Effector CD4-positive, alpha-beta T cell (primary cell): ENCODE measurements around the gene SEMA5A.

ENCODE experiments used
- DNase-seq: peaks from one replicate; pipeline ENCODE4 v3.0.0-alpha.2; 2020

Gene SEMA5A

DNA sequence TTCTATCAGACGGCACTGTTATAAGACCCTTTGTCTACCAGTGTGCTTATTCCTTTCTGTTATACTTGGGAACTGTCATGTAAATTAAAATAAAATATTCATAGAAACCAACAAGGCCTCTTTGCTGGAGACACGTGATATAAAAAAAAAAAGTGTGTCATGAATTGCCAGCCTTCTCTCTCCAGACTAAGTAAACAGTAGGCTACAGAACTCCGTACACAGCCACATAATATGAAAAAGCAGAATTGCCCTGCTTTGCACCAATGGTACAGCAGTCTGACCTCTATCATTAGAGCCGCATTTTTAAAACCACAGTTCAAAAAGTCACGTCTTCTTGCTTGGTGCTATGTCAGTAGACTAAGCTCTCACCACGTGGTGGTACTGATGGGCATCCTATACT lies 231.3 kb downstream of the SEMA5A start:
- no peak for DNase-seq

DNA sequence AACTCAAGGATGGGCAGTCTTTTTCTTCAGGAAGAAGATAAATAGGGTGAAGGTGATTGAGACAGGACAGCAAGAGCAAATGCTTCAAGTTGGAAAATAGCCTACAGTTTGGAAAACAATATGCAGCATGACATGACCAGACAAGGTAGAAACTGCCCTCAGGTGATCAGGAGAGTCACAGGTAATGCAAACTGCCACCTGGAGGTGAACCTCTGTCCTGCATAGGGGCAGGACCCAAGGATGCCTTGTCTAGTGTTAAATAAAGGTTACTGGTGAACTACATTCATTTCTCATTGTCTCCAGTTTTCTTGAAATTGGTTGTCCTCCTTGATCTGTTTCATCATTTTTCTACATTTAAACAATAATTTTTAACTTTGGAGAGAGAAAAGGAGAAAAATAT lies 232.1 kb downstream of the SEMA5A start:
- no peak for DNase-seq

DNA sequence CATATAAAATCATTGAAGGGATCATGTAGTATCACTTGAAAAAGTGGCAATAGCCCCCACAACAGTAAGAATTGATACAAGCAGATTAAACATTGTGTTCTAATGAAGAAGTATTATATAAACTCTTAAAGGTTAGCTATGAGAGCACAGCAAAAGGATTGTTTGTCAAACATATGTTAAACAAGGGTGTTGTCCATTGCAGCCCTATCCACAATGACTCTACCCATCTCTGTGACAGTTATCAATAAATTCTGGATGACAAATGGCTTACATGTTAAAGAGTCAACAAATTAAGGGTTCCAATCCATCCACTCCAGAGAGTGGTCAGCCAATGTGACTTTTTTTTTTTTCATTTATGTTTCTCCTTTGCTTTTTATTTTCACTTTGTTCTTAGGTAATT lies 238.7 kb downstream of the SEMA5A start:
- no peak for DNase-seq

DNA sequence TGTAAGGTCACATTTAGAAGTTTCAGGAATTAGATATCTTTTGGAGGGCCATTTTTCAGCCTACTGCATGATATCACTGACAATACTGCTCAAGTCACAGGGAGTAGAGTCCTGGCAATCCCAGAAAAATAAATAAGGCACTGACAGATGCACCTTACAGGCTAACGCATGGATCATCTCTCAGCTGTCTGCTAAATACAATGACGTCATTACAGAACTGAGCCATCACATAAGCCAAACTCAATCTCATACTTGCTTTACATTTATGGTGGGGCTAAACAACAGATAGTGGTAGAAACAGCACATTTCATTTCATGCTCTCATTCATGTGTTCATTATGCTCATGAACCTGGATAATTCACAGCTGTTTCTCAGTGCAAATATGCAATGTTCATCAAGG lies 243.7 kb downstream of the SEMA5A start:
- DNase-seq = no peak

DNA sequence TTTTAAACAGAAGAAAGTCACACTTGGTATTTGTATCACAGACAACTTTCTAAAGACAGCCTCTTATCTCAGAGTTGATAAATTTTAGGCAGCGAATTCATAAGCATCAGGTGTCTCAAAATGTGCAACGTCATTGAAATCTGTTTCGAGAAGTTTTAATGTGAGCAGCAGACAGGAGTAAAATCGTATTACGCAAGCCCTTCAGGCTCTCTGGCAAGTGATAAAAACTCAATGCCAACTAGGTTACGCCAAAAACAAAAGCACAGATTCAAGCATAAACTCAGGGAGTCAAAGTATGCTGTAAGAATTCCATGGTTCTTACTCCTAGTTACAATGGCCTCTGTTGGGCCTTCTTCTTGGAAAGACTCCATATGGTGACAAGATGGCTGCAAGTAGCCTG lies 244.7 kb downstream of the SEMA5A start:
- no peak for DNase-seq

DNA sequence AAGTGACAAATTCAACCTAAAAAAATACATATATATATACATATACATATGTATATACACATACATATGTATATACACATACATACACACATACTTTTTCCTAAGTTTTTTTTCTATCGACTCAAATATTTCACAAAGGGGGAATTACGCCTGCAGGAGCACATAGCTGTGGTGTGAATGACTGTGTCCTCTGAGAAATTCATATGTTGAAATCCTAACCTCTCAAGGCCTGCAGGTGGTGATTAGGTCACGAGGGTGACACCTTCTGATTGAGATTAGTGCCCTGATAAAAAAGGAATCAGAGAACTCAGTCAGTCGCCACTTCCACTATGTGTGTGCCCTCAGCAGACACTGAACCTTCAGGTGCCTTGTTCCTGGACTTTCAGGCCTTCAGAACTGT lies 248.7 kb downstream of the SEMA5A start:
- no peak for DNase-seq

DNA sequence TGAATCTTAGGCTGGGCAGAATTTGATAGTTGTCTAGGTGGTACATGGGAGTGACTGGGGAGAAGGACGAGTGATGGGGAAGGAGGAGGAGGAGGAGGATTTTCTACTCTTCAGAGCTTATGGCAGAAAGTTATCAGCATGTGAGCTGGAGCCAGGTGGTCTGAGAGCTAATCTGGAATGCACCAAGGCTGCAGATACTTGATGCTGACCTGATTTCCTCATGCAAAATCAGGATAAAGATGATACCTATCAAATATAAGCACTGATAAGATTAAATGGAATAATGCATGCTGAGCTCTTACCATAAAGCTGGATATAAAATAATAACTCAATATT lies 250.4 kb downstream of the SEMA5A start:
- no peak for DNase-seq

DNA sequence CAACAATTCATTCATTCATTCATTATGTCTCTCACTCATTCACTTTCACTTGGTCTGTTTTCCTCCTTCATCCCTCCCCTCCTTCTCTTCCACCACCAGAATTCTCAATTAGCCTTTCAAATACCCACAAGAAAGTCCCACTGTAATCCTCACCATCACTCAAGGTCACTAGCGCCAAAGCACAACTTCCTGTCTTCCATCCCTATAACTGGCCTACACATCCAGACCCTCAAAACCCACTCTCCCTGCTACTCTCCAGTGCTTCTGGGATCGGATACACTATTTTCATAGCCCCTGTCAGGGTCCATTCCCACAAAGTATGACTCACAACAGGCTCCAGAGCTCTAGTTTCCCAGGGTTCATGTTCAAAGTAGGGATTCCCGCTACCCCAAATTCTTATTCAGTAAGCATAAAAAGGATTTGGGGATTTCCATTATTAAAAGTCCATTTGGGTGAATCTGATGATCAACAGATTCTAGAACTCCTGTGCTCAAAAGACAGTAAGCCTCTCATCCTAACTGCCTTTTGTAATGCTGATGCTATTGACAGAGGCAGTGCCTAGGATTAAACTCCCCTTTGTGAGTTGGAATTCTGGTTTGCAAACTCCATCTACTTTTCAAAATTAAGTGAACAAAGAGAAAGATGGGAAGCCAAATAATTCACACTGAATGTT lies 250.9 kb downstream of the SEMA5A start:
- no peak for DNase-seq

DNA sequence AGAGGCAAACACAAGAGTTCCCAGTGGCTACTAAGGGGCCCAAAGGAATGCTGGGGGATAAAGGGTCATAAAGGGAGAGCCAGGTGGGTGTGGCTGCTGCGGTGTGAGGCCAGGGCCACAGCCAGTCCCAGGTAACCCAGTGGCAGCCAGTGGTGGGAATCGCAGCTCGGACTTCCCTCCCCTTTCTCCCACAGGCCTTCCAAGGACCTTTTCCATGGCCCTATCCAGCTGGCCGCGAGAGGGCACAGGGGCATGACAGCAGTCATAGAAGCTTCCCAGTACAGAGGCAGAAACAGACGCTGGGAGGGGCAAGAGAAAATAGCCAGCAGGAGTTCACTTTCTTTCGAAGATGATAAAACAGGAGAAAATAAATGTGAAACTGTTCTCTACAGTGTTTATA lies 257.6 kb downstream of the SEMA5A start:
- no peak for DNase-seq

DNA sequence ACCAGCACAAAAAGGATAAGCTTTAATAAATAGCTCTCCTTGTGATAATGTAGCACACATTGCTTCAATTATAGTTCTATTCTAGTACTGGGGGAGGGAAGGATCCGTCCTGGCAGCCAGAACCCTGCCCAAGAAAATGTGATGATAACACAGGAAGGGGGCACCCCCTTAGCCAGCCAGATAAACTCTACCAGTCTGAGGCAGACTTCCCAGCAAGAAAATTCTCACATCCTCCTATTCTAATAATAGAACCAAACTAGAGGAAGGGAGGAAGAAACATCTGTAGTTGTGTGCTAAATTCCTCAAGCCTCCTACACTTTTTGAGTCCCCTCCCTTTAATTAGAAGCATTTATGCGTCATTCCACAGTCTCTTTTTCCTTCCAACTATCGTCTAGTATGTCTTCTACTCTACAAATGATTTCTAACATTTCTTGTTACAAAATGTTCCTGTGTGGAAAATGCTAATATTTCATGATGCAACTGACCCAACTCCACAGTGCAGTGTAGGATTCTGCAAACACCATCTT lies 261.0 kb downstream of the SEMA5A start:
- no peak for DNase-seq

DNA sequence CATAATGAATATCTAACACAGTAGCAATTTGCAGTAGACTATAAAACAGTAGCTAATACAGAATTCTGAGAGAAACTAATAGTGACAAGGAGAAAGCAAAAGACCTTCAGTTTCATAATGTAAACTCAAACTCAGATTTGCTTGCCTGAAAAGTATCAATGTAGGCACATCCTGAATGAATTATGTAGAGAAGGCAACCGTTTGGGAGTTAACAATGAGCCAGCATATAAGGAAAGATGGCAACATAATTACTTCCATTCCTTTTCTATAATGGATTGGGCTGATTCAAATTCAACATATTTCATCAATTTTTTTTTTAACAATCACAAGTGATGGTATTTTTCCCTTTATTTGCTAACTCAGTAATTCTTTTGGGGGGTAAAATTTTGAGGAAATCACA lies 261.6 kb downstream of the SEMA5A start:
- DNase-seq = no peak

DNA sequence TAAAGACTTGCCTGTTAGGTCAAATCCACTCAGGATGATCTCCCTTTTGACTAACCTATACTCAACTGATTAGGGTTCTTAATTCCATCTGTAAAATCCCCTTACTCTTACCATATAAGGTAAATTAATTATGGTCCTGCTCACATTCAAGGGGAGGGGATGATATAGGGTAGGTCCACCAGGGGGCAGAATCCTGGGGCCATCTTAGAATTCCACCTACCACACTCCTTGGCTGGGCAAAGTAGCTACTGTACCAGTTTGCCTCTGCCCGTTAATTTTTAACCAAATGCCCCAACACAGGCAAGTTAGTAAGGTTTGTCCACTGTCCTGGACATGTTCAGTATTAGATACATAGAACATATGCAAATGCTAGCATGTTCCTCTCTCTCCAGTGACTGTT lies 262.4 kb downstream of the SEMA5A start:
- DNase-seq = no peak

DNA sequence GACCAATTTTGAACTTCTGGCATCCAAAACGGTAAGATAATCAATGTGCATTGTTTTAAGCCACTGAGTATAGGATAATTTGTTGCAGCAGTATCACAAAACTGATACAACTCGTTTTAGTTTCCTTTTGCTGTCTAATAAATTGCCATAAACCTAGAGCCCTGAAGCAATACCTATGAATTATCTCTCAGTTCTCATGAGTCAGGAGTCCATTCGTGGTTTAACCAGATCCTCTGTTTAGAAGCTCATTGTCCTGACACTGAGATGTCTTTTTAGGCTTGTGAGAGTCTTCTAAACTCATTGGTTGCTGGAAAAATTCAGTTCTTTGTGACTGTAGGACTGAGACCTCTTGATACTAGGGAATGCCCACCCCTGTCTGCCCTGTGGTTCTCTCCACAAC lies 262.9 kb downstream of the SEMA5A start:
- DNase-seq = no peak

DNA sequence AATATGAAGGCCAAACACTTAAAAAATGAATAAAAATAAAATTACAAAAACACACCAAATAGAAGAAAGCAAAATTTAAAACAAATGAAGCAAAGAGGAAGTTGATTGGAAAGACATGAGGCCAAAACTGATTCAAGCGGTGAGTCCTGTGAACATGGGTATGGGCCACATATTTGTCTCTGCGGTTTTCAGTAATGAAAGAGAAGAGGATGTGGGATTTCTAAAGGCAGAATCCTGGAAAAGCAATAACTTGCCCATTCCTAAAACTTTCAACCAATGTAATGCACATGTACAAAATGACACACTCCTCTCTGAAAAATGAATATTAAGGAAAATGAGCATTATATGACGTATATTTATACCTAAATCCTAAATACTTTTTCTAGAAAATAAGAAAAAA lies 263.7 kb downstream of the SEMA5A start:
- DNase-seq = no peak

DNA sequence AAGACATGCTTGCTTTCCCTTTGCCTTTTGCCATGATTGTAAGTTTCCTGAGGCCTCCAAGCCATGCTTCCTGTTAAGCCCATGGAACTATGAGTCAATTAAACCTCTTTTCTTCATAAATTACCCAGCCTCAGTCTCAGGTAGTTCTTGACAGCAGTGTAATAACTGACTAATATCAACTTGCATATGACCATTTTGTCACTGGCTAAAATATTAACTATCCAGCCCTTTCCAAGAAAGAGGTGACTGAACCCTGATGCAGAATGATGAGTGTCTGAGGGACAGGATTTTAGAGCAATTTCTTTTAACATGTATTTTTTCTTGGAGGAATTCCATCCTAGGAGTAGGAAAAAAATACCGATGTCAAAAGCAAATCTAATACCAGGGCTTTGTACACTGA lies 266.1 kb downstream of the SEMA5A start:
- no peak for DNase-seq

DNA sequence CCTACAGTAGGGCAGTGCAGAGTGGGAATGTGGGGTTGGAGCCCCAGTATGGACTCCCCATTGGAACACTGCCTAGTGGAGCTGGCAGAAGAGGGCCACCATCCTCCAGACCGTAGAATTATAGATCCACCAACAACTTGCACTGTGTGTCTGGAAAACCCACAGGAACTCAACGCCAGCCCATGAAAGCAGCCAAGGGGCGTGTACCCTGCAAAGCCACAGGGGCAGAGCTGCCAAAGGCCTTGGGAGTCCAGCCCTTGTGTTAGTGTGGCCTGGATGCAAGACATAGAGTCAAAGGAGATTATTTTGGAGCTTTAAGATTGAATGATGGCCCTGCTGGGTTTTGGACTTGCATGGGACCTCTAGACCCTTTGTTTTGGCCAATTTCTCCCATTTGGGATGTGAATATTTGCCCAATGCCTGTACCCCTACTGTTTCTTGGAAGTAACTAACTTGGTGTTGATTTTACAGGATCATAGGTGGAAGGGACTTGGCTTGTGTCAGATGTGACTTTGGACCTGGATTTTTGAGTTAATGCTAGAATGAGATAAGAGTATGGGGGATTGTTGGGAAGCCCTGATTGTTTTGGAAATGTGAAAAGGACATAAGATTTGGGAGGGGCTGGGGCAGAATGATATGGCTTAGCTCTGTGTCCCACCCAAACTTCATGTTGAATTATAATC lies 266.8 kb downstream of the SEMA5A start:
- DNase-seq = no peak

DNA sequence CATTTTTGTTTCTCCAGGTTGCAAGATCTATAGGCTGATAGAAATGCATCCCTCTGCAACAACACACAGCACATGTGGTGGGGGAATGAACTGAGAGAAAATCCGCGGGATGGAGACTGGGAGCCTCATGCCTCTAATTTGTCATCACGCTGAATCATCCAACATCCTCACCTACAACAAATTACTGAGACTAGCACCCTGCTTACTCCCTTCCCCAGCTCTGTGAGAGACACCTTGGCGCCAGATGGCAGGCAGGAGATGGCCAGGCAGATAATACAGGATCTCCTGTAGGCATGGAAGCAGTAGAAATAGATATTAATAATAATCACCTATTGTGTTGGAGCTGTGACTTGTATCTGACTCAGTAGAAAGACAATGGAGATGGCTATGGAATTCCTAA lies 276.9 kb downstream of the SEMA5A start:
- no peak for DNase-seq

DNA sequence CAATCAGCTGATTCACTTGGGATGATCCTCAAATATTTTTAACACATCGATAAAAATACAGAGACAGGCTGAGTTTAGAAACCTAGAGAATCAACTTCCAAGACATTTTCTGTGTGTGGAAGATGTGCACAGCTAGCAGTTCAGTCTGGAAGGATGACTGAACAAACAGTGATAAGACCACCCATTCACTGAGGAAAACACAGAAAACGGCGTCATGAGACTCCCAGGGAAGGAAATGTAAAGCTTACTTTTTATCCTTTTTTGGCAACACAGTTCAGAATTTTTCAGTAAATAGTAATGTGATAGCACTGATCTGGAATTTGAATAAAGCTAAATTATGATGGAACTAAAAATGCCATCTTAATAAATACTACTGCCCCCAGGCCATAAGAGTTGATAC lies 277.6 kb downstream of the SEMA5A start:
- DNase-seq = no peak

DNA sequence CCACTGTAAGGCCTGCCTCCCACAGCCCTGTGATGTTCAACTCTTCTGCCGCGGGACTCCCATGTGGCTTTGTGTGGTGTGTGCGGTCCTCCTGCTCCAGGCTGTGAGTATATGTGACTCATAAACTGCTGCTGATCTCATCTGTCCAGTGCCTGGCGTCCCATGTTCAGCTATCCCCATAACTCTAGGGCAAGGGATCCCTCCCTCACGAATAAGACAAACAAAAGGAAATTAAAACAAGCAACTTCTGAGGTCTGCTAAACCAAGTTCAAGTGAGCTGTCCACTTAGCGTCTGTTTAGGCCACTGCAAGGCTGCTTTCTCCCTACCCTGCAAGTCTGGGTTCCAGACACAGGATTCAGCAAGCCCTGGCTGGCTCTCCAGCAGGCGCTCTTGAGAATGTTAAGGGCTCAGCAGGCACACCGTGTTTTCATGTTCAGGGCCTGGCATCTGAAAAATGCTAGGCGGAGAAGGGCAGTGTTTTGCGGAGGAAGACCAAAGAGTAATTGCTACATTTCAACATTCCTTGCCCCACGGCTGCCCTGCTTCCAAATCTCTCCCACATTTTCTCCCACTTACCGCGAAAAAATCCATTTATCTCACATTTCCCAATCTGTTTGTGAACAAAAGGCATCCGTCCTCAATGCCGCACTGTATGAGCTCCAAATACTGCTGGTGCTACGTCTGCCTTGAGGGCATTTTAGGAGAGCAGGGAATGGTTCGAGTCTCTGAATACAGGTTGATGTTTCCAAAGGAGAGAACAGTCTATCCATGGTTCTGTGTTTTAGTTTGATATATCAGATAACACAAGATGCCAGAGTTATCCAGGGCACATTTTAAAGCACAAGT lies 280.2 kb downstream of the SEMA5A start:
- no peak for DNase-seq

DNA sequence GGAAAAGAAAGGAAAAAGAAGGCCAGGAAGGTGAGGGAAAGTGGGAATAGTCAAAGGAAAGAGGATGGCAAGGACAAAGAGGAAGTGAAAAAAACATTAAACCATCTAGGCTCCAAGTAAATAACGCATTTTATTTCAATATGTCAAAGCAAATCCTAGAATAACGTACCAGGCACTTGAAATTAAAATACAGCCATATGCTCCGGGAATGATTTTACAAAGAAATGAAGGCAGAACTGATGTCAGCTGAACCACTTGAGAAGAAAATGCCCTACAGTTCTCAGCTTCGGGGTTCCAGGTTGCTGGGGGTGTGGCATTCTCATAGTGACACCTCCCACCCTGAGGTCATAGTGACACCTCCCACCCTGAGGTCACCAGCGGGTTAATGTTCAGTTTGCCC lies 281.6 kb downstream of the SEMA5A start:
- DNase-seq = no peak

DNA sequence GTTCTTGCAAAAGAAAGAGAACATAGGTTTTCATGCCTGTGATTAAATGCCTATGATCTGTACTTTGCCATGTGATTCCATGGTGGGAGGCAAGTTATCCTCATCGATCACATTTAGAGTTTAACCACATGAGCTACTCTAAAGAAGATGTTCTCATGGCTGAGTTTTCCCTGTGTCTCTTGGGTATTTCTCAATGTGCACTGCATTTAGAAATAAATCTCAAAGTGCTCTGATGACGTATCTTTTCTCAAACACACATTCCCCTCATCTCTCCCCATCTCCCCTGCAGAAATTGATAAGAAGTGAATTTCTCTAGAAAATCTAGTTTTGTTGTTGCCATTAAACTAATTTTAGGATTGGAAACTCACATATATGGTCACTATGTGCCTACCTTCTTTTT lies 282.2 kb downstream of the SEMA5A start:
- no peak for DNase-seq

DNA sequence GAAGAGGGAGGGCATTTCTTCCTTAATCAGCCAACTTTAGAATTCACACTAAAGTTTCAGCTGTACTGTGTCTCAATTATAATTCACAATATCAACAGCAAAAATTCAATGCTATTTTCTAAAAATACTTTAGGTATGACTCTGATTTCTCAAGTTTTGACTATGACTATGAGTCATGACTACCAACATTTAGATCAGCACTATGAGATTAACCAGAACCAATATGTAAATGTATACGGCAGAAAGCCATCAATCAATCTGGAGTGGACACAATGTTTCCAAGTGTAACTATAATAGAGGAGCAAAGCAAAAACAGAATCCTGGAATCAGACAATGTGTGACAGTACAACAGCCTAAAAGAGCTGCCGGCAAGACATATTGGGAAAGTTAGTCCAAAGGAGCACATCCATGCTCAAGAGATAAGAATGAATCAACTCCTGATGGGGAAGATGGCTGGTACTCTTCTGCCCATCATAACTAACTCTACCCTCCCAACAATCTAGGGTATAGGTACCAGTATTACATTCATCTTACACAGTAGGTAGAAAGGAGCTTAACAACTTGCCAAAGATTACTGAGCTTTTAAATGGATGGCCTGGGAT lies 294.4 kb downstream of the SEMA5A start:
- no peak for DNase-seq

DNA sequence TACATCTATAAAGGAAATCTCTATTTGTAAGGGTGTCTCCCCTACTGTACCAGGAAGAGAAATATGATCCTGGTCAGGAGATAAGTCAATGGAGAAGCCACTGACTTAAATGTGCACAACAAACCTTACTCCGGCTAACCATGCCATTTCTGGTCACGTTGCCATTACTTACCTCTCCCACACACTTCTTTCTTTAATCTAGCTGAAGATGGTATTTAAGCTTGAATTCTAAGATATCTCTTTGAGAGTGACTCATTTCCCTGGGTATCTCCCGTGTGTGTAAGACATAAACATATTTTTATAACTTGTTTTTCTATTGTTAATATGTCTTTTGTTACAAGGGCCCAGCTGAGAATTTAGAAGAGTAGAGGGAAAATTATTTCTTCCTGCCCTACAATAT lies 296.6 kb downstream of the SEMA5A start:
- no peak for DNase-seq

DNA sequence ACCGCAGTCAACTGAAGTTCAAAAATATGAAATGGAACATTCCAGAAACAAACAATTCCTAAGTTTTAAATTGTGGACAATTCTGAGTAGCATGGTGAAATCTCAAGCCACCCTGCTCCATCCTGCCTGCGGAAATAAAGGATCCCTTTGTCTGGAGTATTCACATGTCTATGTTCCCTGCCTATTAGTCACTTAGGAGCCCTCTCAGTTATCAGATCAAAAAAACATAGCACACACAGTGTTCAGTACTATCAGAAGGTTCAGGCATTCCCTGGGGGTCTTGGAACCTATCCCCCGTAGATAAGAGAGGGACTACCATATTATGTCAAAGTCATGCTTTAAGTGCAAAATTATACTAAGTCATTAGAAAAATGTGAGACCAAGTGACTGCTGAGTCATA lies 300.8 kb downstream of the SEMA5A start:
- no peak for DNase-seq
